ENCODE results near the gene ARV1. TPM values are rescaled to one million over a fixed set of nuclear protein-coding genes. Genes with fewer than 3 reads are reported as not detected.

Gene ARV1
- total RNA-seq, 1 donor from 2014 or later: 8.3 TPM

DNA sequence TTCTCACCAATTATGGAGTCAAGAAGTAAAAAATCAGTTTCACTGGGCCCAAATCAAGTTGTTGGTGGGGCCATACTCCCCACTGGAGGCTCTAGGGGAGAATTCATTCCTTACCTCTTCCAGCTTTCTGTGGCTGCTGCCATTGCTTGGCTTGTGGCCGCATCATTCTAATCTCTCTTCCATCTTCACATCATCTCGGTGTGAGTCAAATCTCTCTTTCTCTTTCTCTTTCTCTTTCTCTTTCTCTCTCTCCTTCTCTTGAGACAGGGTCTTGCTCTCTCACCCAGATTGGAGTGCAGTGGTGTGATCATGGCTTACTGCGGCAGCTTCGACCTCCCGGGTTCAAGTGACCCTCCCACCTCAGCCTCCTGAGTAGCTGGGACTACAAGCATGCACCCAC is 33.1 kb downstream of the ARV1 start:
- Mint-ChIP-seq H3K9me3 (ENCODE audit: unreplicated experiment) (no peaks in the 10 kb centered on the region), H3K36me3 (ENCODE audit: low read depth, unreplicated experiment) (no peaks in the 10 kb centered on the region), H3K4me3 (ENCODE audit: unreplicated experiment) (no peak overlapping the region), H3K27me3 (ENCODE audit: unreplicated experiment) (peaks cover 2% of the 10 kb centered on the region), H3K4me1 (ENCODE audit: unreplicated experiment) (peaks cover 2% of the 10 kb centered on the region), H3K27ac (ENCODE audit: unreplicated experiment) (no peak overlapping the region)
- no peak for TF ChIP-seq CTCF (IDR thresholded peaks at IDR 0.05; ENCODE audit: unreplicated experiment)
- no peak for DNase-seq (ENCODE audit: low spot score)

- Mint-ChIP-seq H3K27ac (ENCODE audit: unreplicated experiment) (no peak overlapping the region), H3K36me3 (ENCODE audit: low read depth, unreplicated experiment) (peaks cover 9% of the 10 kb centered on the region), H3K4me3 (ENCODE audit: unreplicated experiment) (no peak overlapping the region), H3K27me3 (ENCODE audit: unreplicated experiment) (no peaks in the 10 kb centered on the region), H3K4me1 (ENCODE audit: unreplicated experiment) (peaks cover 2% of the 10 kb centered on the region), H3K9me3 (ENCODE audit: unreplicated experiment) (no peaks in the 10 kb centered on the region)
- TF ChIP-seq CTCF (IDR thresholded peaks at IDR 0.05; ENCODE audit: unreplicated experiment): no peak
- no peak for DNase-seq (ENCODE audit: low spot score)
Measured at GRCh38 chr1:231013391-231014015, 34.6 kb downstream of the ARV1 start.

- peaks cover 26% of the 10 kb centered on the region for H3K36me3 Mint-ChIP-seq (ENCODE audit: low read depth, unreplicated experiment)
- no peak overlapping the region for H3K27ac Mint-ChIP-seq (ENCODE audit: unreplicated experiment)
- H3K4me3 Mint-ChIP-seq (ENCODE audit: unreplicated experiment): no peak overlapping the region
- no peak for DNase-seq (ENCODE audit: low spot score)
- peaks cover 12% of the 10 kb centered on the region for H3K4me1 Mint-ChIP-seq (ENCODE audit: unreplicated experiment)
- no peaks in the 10 kb centered on the region for H3K27me3 Mint-ChIP-seq (ENCODE audit: unreplicated experiment)
- no peak for TF ChIP-seq CTCF (IDR thresholded peaks at IDR 0.05; ENCODE audit: unreplicated experiment)
- H3K9me3 Mint-ChIP-seq (ENCODE audit: unreplicated experiment): no peaks in the 10 kb centered on the region
Measured at GRCh38 chr1:231016234-231016633, 37.3 kb downstream of the ARV1 start.

- H3K27ac Mint-ChIP-seq (ENCODE audit: unreplicated experiment): no peak overlapping the region
- peaks cover 33% of the 10 kb centered on the region for H3K36me3 Mint-ChIP-seq (ENCODE audit: low read depth, unreplicated experiment)
- DNase-seq (ENCODE audit: low spot score): no peak
- H3K9me3 Mint-ChIP-seq (ENCODE audit: unreplicated experiment): no peaks in the 10 kb centered on the region
- H3K4me1 Mint-ChIP-seq (ENCODE audit: unreplicated experiment): peaks cover 20% of the 10 kb centered on the region
- TF ChIP-seq CTCF (IDR thresholded peaks at IDR 0.05; ENCODE audit: unreplicated experiment): no peak
- no peak overlapping the region for H3K4me3 Mint-ChIP-seq (ENCODE audit: unreplicated experiment)
- H3K27me3 Mint-ChIP-seq (ENCODE audit: unreplicated experiment): peaks cover 2% of the 10 kb centered on the region
Measured at GRCh38 chr1:231016966-231017365, 38.1 kb downstream of the ARV1 start.

- Mint-ChIP-seq H3K36me3 (ENCODE audit: low read depth, unreplicated experiment) (peaks cover 45% of the 10 kb centered on the region), H3K9me3 (ENCODE audit: unreplicated experiment) (no peaks in the 10 kb centered on the region), H3K4me3 (ENCODE audit: unreplicated experiment) (no peak overlapping the region), H3K27ac (ENCODE audit: unreplicated experiment) (no peak overlapping the region), H3K4me1 (ENCODE audit: unreplicated experiment) (peaks cover 28% of the 10 kb centered on the region), H3K27me3 (ENCODE audit: unreplicated experiment) (peaks cover 7% of the 10 kb centered on the region)
- no peak for TF ChIP-seq CTCF (IDR thresholded peaks at IDR 0.05; ENCODE audit: unreplicated experiment)
- DNase-seq (ENCODE audit: low spot score): no peak
Measured at GRCh38 chr1:231019711-231020110, 40.8 kb downstream of the ARV1 start.
